A673 (cell line): Measurements from ENCODE around the gene ZBTB38.

Source experiments
- EZH2 ChIP-seq: fragments of 200-600 bp; sonication (generic); IDR thresholded peaks from 2 replicates; pipeline ENCODE4 v1.6.1; 2017; ENCODE audit warnings: borderline replicate concordance, low read depth, mild to moderate bottlenecking, mixed read lengths, antibody characterized with exemption, low read length; ENCODE audit not compliant: poor library complexity, severe bottlenecking
- TF ChIP-seq, protein P1 (sequence below): fragments of 300-800, 200-600 bp; sonication (generic); conservative IDR thresholded peaks from 2 replicates; pipeline ENCODE4 v1.5.1; 2017; ENCODE audit warnings: low read depth, mild to moderate bottlenecking, antibody characterized with exemption, low read length, moderate library complexity, mixed read lengths

GRCh38 chr3:141406265-141406664 is 38.0 kb downstream of the ZBTB38 start:
- TF ChIP-seq, protein P1, sequence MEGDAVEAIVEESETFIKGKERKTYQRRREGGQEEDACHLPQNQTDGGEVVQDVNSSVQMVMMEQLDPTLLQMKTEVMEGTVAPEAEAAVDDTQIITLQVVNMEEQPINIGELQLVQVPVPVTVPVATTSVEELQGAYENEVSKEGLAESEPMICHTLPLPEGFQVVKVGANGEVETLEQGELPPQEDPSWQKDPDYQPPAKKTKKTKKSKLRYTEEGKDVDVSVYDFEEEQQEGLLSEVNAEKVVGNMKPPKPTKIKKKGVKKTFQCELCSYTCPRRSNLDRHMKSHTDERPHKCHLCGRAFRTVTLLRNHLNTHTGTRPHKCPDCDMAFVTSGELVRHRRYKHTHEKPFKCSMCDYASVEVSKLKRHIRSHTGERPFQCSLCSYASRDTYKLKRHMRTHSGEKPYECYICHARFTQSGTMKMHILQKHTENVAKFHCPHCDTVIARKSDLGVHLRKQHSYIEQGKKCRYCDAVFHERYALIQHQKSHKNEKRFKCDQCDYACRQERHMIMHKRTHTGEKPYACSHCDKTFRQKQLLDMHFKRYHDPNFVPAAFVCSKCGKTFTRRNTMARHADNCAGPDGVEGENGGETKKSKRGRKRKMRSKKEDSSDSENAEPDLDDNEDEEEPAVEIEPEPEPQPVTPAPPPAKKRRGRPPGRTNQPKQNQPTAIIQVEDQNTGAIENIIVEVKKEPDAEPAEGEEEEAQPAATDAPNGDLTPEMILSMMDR, result no peak
- no peak for TF ChIP-seq EZH2
